Body of pancreas (tissue), 4 donors: ENCODE results near the gene TBL1XR1.

Experiments used
- CTCF ChIP-seq, 7 experiments: fragments of 450-650 bp in 4 of 7; fragments of 200-600 bp in 3 of 7; sonication (generic) in 3 of 7; IDR thresholded peaks; one replicate each; pipeline ENCODE4 v1.5.1; 2016 to 2019; ENCODE audit warnings: antibody characterized with exemption in 7 of 7
- POLR2A ChIP-seq, 3 donors: fragments of 450-650 bp; IDR thresholded peaks; one replicate each; pipeline ENCODE4 v1.6.1; 2016; ENCODE audit warnings: antibody characterized with exemption in 3 of 3, mild to moderate bottlenecking in 2 of 3

- TF ChIP-seq CTCF (IDR thresholded peaks at IDR 0.05) (no peak), POLR2A (IDR thresholded peaks at IDR 0.05) (no peak)
Observed at GRCh38 chr3:176971613-176972174, 225.6 kb downstream of the TBL1XR1 start.
